ENCODE measurements around the gene ITGB4.
A peak's percentile ranks its signal among the peaks of the same experiment; 100 is the strongest.

ITGB4 gene

GRCh38 chr17:75720656-75721462, at the start of gene ITGB4:
ITGB4 (plus strand) TSS chr17:75721459; CDS start chr17:75724704, 3,245 bp downstream.
- Histone ChIP-seq H3K4me3 (ENCODE audit: low read depth in 1 of 2, low read length in 2 of 2) (peak within 1 kb of the TSS; percentile 65 to 77), H3K27ac (ENCODE audit: low read depth, low read length) (peak within 1 kb of the TSS; percentile 88), H3K9ac (ENCODE audit: low read depth in 1 of 2, low read length in 2 of 2) (peak within 1 kb of the TSS; percentile 90 to 95), H3K27me3 (ENCODE audit: control insufficient read depth in 1 of 2, insufficient read depth in 2 of 2, low read length in 2 of 2) (no peaks in the 10 kb centered on the region), H3K9me3 (ENCODE audit: control insufficient read depth in 1 of 2, low read length in 2 of 2) (no peaks in the 10 kb centered on the region), H3K36me3 (ENCODE audit: control insufficient read depth in 1 of 2, insufficient read depth in 2 of 2, low read length in 2 of 2) (peaks cover 10 to 14% of the 10 kb centered on the region in 2 donors), H3K4me1 (ENCODE audit: control insufficient read depth in 1 of 2, insufficient read depth in 2 of 2, low read length in 2 of 2) (peaks cover 9 to 23% of the 10 kb centered on the region in 2 donors)

- Histone ChIP-seq H3K9ac (ENCODE audit: low read depth in 1 of 2, low read length in 2 of 2) (no peak overlapping the region), H3K36me3 (ENCODE audit: control insufficient read depth in 1 of 2, insufficient read depth in 2 of 2, low read length in 2 of 2) (peaks cover 26 to 45% of the 10 kb centered on the region in 2 donors), H3K4me1 (ENCODE audit: control insufficient read depth in 1 of 2, insufficient read depth in 2 of 2, low read length in 2 of 2) (peaks cover 8 to 11% of the 10 kb centered on the region in 2 donors), H3K9me3 (ENCODE audit: control insufficient read depth in 1 of 2, low read length in 2 of 2) (no peaks in the 10 kb centered on the region), H3K4me3 (ENCODE audit: low read depth in 1 of 2, low read length in 2 of 2) (no peak overlapping the region), H3K27me3 (ENCODE audit: control insufficient read depth in 1 of 2, insufficient read depth in 2 of 2, low read length in 2 of 2) (no peaks in the 10 kb centered on the region), H3K27ac (ENCODE audit: low read depth, low read length) (no peak overlapping the region)
Observed at GRCh38 chr17:75672011-75672410, 49.2 kb upstream of the ITGB4 start.

- H3K27me3 ChIP-seq (ENCODE audit: control insufficient read depth in 1 of 2, insufficient read depth in 2 of 2, low read length in 2 of 2) = no peaks in the 10 kb centered on the region
- H3K9me3 ChIP-seq (ENCODE audit: control insufficient read depth in 1 of 2, low read length in 2 of 2) = no peaks in the 10 kb centered on the region
- peaks cover 32 to 52% of the 10 kb centered on the region in 2 donors for H3K36me3 ChIP-seq (ENCODE audit: control insufficient read depth in 1 of 2, insufficient read depth in 2 of 2, low read length in 2 of 2)
- no peak overlapping the region for H3K9ac ChIP-seq (ENCODE audit: low read depth in 1 of 2, low read length in 2 of 2)
- peaks cover under 1 to 1% of the 10 kb centered on the region in 2 donors for H3K4me1 ChIP-seq (ENCODE audit: control insufficient read depth in 1 of 2, insufficient read depth in 2 of 2, low read length in 2 of 2)
- H3K27ac ChIP-seq (ENCODE audit: low read depth, low read length) = no peak overlapping the region
- H3K4me3 ChIP-seq (ENCODE audit: low read depth in 1 of 2, low read length in 2 of 2) = no peak overlapping the region
Observed at GRCh38 chr17:75673487-75673886, 47.8 kb upstream of the ITGB4 start.

- Histone ChIP-seq H3K36me3 (ENCODE audit: control insufficient read depth in 1 of 2, insufficient read depth in 2 of 2, low read length in 2 of 2) (peaks cover 25 to 41% of the 10 kb centered on the region in 2 donors), H3K4me3 (ENCODE audit: low read depth in 1 of 2, low read length in 2 of 2) (no peak overlapping the region), H3K9me3 (ENCODE audit: control insufficient read depth in 1 of 2, low read length in 2 of 2) (no peaks in the 10 kb centered on the region), H3K4me1 (ENCODE audit: control insufficient read depth in 1 of 2, insufficient read depth in 2 of 2, low read length in 2 of 2) (peaks cover 8 to 10% of the 10 kb centered on the region in 2 donors), H3K9ac (ENCODE audit: low read depth in 1 of 2, low read length in 2 of 2) (no peak overlapping the region), H3K27me3 (ENCODE audit: control insufficient read depth in 1 of 2, insufficient read depth in 2 of 2, low read length in 2 of 2) (no peaks in the 10 kb centered on the region), H3K27ac (ENCODE audit: low read depth, low read length) (no peak overlapping the region)
Observed at GRCh38 chr17:75676461-75676860, 44.8 kb upstream of the ITGB4 start.

- Histone ChIP-seq H3K27me3 (ENCODE audit: control insufficient read depth in 1 of 2, insufficient read depth in 2 of 2, low read length in 2 of 2) (no peaks in the 10 kb centered on the region), H3K4me1 (ENCODE audit: control insufficient read depth in 1 of 2, insufficient read depth in 2 of 2, low read length in 2 of 2) (peaks cover 22 to 25% of the 10 kb centered on the region in 2 donors), H3K9me3 (ENCODE audit: control insufficient read depth in 1 of 2, low read length in 2 of 2) (no peaks in the 10 kb centered on the region), H3K4me3 (ENCODE audit: low read depth in 1 of 2, low read length in 2 of 2) (no peak overlapping the region), H3K36me3 (ENCODE audit: control insufficient read depth in 1 of 2, insufficient read depth in 2 of 2, low read length in 2 of 2) (peaks cover 6 to 19% of the 10 kb centered on the region in 2 donors), H3K9ac (ENCODE audit: low read depth in 1 of 2, low read length in 2 of 2) (no peak overlapping the region), H3K27ac (ENCODE audit: low read depth, low read length) (no peak overlapping the region)
Observed at GRCh38 chr17:75679706-75680211, 41.5 kb upstream of the ITGB4 start.

- Histone ChIP-seq H3K36me3 (ENCODE audit: control insufficient read depth in 1 of 2, insufficient read depth in 2 of 2, low read length in 2 of 2) (peaks cover 6 to 19% of the 10 kb centered on the region in 2 donors), H3K9me3 (ENCODE audit: control insufficient read depth in 1 of 2, low read length in 2 of 2) (no peaks in the 10 kb centered on the region), H3K9ac (ENCODE audit: low read depth in 1 of 2, low read length in 2 of 2) (no peak overlapping the region), H3K4me1 (ENCODE audit: control insufficient read depth in 1 of 2, insufficient read depth in 2 of 2, low read length in 2 of 2) (peaks cover 28 to 32% of the 10 kb centered on the region in 2 donors), H3K27ac (ENCODE audit: low read depth, low read length) (no peak overlapping the region), H3K27me3 (ENCODE audit: control insufficient read depth in 1 of 2, insufficient read depth in 2 of 2, low read length in 2 of 2) (no peaks in the 10 kb centered on the region), H3K4me3 (ENCODE audit: low read depth in 1 of 2, low read length in 2 of 2) (no peak overlapping the region)
Observed at GRCh38 chr17:75680431-75680830, 40.8 kb upstream of the ITGB4 start.

- Histone ChIP-seq H3K27ac (ENCODE audit: low read depth, low read length) (no peak overlapping the region), H3K4me1 (ENCODE audit: control insufficient read depth in 1 of 2, insufficient read depth in 2 of 2, low read length in 2 of 2) (peaks cover 32 to 37% of the 10 kb centered on the region in 2 donors), H3K9ac (ENCODE audit: low read depth in 1 of 2, low read length in 2 of 2) (no peak overlapping the region), H3K4me3 (ENCODE audit: low read depth in 1 of 2, low read length in 2 of 2) (no peak overlapping the region), H3K36me3 (ENCODE audit: control insufficient read depth in 1 of 2, insufficient read depth in 2 of 2, low read length in 2 of 2) (peaks cover 6 to 14% of the 10 kb centered on the region in 2 donors), H3K27me3 (ENCODE audit: control insufficient read depth in 1 of 2, insufficient read depth in 2 of 2, low read length in 2 of 2) (no peaks in the 10 kb centered on the region), H3K9me3 (ENCODE audit: control insufficient read depth in 1 of 2, low read length in 2 of 2) (no peaks in the 10 kb centered on the region)
Observed at GRCh38 chr17:75681289-75681688, 40.0 kb upstream of the ITGB4 start.

- H3K4me3 ChIP-seq (ENCODE audit: low read depth in 1 of 2, low read length in 2 of 2) = no peak overlapping the region
- H3K9ac ChIP-seq (ENCODE audit: low read depth in 1 of 2, low read length in 2 of 2) = peak overlapping the region; percentile 44 to 51
- no peaks in the 10 kb centered on the region for H3K27me3 ChIP-seq (ENCODE audit: control insufficient read depth in 1 of 2, insufficient read depth in 2 of 2, low read length in 2 of 2)
- peaks cover 0 to 9% of the 10 kb centered on the region in 2 donors for H3K36me3 ChIP-seq (ENCODE audit: control insufficient read depth in 1 of 2, insufficient read depth in 2 of 2, low read length in 2 of 2)
- H3K9me3 ChIP-seq (ENCODE audit: control insufficient read depth in 1 of 2, low read length in 2 of 2) = no peaks in the 10 kb centered on the region
- H3K27ac ChIP-seq (ENCODE audit: low read depth, low read length) = peak overlapping the region; percentile 56
- H3K4me1 ChIP-seq (ENCODE audit: control insufficient read depth in 1 of 2, insufficient read depth in 2 of 2, low read length in 2 of 2) = peaks cover 43 to 48% of the 10 kb centered on the region in 2 donors
Observed at GRCh38 chr17:75683583-75683982, 37.7 kb upstream of the ITGB4 start.

GRCh38 chr17:75684249-75684648, 37.0 kb upstream of the ITGB4 start:
- peak overlapping the region; percentile 24 to 51 for H3K9ac ChIP-seq (ENCODE audit: low read depth in 1 of 2, low read length in 2 of 2)
- H3K27ac ChIP-seq (ENCODE audit: low read depth, low read length) = peak overlapping the region; percentile 49

GRCh38 chr17:75684924-75685323, 36.3 kb upstream of the ITGB4 start:
- Histone ChIP-seq H3K27ac (ENCODE audit: low read depth, low read length) (peak overlapping the region; percentile 27), H3K9me3 (ENCODE audit: control insufficient read depth in 1 of 2, low read length in 2 of 2) (no peaks in the 10 kb centered on the region), H3K36me3 (ENCODE audit: control insufficient read depth in 1 of 2, insufficient read depth in 2 of 2, low read length in 2 of 2) (peaks cover 0 to 9% of the 10 kb centered on the region in 2 donors), H3K4me1 (ENCODE audit: control insufficient read depth in 1 of 2, insufficient read depth in 2 of 2, low read length in 2 of 2) (peaks cover 47 to 52% of the 10 kb centered on the region in 2 donors), H3K27me3 (ENCODE audit: control insufficient read depth in 1 of 2, insufficient read depth in 2 of 2, low read length in 2 of 2) (no peaks in the 10 kb centered on the region), H3K4me3 (ENCODE audit: low read depth in 1 of 2, low read length in 2 of 2) (peak overlapping the region in 1 of 2 donors; percentile 4), H3K9ac (ENCODE audit: low read depth in 1 of 2, low read length in 2 of 2) (peak overlapping the region in 1 of 2 donors; percentile 40)

More at GRCh38 chr17:75684249-75684648, 37.0 kb upstream of the ITGB4 start:
- Histone ChIP-seq H3K27me3 (ENCODE audit: control insufficient read depth in 1 of 2, insufficient read depth in 2 of 2, low read length in 2 of 2) (no peaks in the 10 kb centered on the region), H3K36me3 (ENCODE audit: control insufficient read depth in 1 of 2, insufficient read depth in 2 of 2, low read length in 2 of 2) (peaks cover 0 to 9% of the 10 kb centered on the region in 2 donors), H3K4me1 (ENCODE audit: control insufficient read depth in 1 of 2, insufficient read depth in 2 of 2, low read length in 2 of 2) (peaks cover 47 to 53% of the 10 kb centered on the region in 2 donors), H3K9me3 (ENCODE audit: control insufficient read depth in 1 of 2, low read length in 2 of 2) (no peaks in the 10 kb centered on the region), H3K4me3 (ENCODE audit: low read depth in 1 of 2, low read length in 2 of 2) (peak overlapping the region; percentile 4 to 13)

Data from duodenal mucosa (tissue), 2 donors.